ENCODE results near the gene CBX1.

The CBX1 gene

GRCh38 chr17:48122665-48123045, 21.4 kb upstream of the CBX1 start:
- no peaks in the 10 kb centered on the region for H3K79me2 ChIP-seq (ENCODE audit: control insufficient read depth, insufficient read depth, low read length)
- no peak overlapping the region for H4K5ac ChIP-seq (ENCODE audit: low read length)
- peaks cover 3% of the 10 kb centered on the region for H3K36me3 ChIP-seq (ENCODE audit: control insufficient read depth, insufficient read depth, low read length)
- H2BK15ac ChIP-seq (replicated peaks; ENCODE audit: low read depth): no peak overlapping the region
- no peak for DNase-seq
- H3K4ac ChIP-seq (ENCODE audit: low read depth, low read length): no peak overlapping the region
- no peak overlapping the region for H3K4me2 ChIP-seq (ENCODE audit: low read length)
- H3K4me3 ChIP-seq (ENCODE audit: low read length): no peak overlapping the region
- H3K79me1 ChIP-seq (ENCODE audit: low read length): no peaks in the 10 kb centered on the region
- no peak overlapping the region for H3K56ac ChIP-seq (ENCODE audit: low read length)
- no peak overlapping the region for H2BK120ac ChIP-seq (ENCODE audit: low read depth, low read length)
- H3K18ac ChIP-seq (ENCODE audit: low read length): no peak overlapping the region
- no CpG with 5 or more reads among the region's 3 CpGs for WGBS (ENCODE audit: extremely low coverage, insufficient coverage, low lambda C conversion rate)
- no peak overlapping the region for H3K27ac ChIP-seq (ENCODE audit: low read depth, low read length)
- H4K8ac ChIP-seq (ENCODE audit: low read depth, low read length): no peak overlapping the region
- no peaks in the 10 kb centered on the region for H3K27me3 ChIP-seq (ENCODE audit: insufficient read depth, low read length, poor library complexity)
- H3K4me1 ChIP-seq (ENCODE audit: control insufficient read depth, low read depth, low read length): no peaks in the 10 kb centered on the region
- no peak overlapping the region for H3K9ac ChIP-seq (ENCODE audit: low read length)
- no peak overlapping the region for H2BK5ac ChIP-seq (ENCODE audit: low read length)
- no peak overlapping the region for H3K23ac ChIP-seq (ENCODE audit: low read length)
- no peak overlapping the region for H2AK5ac ChIP-seq (ENCODE audit: low read length)

- H2BK15ac ChIP-seq (replicated peaks; ENCODE audit: low read depth): no peak overlapping the region
- no peak overlapping the region for H3K23ac ChIP-seq (ENCODE audit: low read length)
- no peak overlapping the region for H2BK120ac ChIP-seq (ENCODE audit: low read depth, low read length)
- no peak for DNase-seq
- no peak overlapping the region for H3K9ac ChIP-seq (ENCODE audit: low read length)
- H3K4me1 ChIP-seq (ENCODE audit: control insufficient read depth, low read depth, low read length): no peaks in the 10 kb centered on the region
- H2BK5ac ChIP-seq (ENCODE audit: low read length): no peak overlapping the region
- no peaks in the 10 kb centered on the region for H3K79me1 ChIP-seq (ENCODE audit: low read length)
- H3K4me3 ChIP-seq (ENCODE audit: low read length): no peak overlapping the region
- H3K79me2 ChIP-seq (ENCODE audit: control insufficient read depth, insufficient read depth, low read length): no peaks in the 10 kb centered on the region
- no peak overlapping the region for H4K5ac ChIP-seq (ENCODE audit: low read length)
- no peak overlapping the region for H4K8ac ChIP-seq (ENCODE audit: low read depth, low read length)
- H3K27me3 ChIP-seq (ENCODE audit: insufficient read depth, low read length, poor library complexity): no peaks in the 10 kb centered on the region
- H2AK5ac ChIP-seq (ENCODE audit: low read length): no peak overlapping the region
- H3K4me2 ChIP-seq (ENCODE audit: low read length): no peak overlapping the region
- H3K36me3 ChIP-seq (ENCODE audit: control insufficient read depth, insufficient read depth, low read length): peaks cover 3% of the 10 kb centered on the region
- H3K4ac ChIP-seq (ENCODE audit: low read depth, low read length): no peak overlapping the region
- H3K27ac ChIP-seq (ENCODE audit: low read depth, low read length): no peak overlapping the region
- no CpG with 5 or more reads among the region's 9 CpGs for WGBS (ENCODE audit: extremely low coverage, insufficient coverage, low lambda C conversion rate)
- H3K56ac ChIP-seq (ENCODE audit: low read length): no peak overlapping the region
- H3K18ac ChIP-seq (ENCODE audit: low read length): no peak overlapping the region
Observed at GRCh38 chr17:48121923-48122664, 20.8 kb upstream of the CBX1 start.

GRCh38 chr17:48113201-48113676, 12.0 kb upstream of the CBX1 start:
- Histone ChIP-seq H3K79me1 (ENCODE audit: low read length) (peaks cover 11% of the 10 kb centered on the region), H3K4ac (ENCODE audit: low read depth, low read length) (no peak overlapping the region), H3K56ac (ENCODE audit: low read length) (no peak overlapping the region), H2AK5ac (ENCODE audit: low read length) (no peak overlapping the region), H3K9ac (ENCODE audit: low read length) (no peak overlapping the region), H2BK15ac (replicated peaks; ENCODE audit: low read depth) (no peak overlapping the region), H3K36me3 (ENCODE audit: control insufficient read depth, insufficient read depth, low read length) (no peaks in the 10 kb centered on the region), H3K4me2 (ENCODE audit: low read length) (no peak overlapping the region), H3K79me2 (ENCODE audit: control insufficient read depth, insufficient read depth, low read length) (peaks cover 13% of the 10 kb centered on the region), H3K23ac (ENCODE audit: low read length) (no peak overlapping the region), H4K8ac (ENCODE audit: low read depth, low read length) (no peak overlapping the region), H2BK120ac (ENCODE audit: low read depth, low read length) (no peak overlapping the region), H3K27ac (ENCODE audit: low read depth, low read length) (no peak overlapping the region), H4K5ac (ENCODE audit: low read length) (no peak overlapping the region), H3K4me3 (ENCODE audit: low read length) (no peak overlapping the region), H3K4me1 (ENCODE audit: control insufficient read depth, low read depth, low read length) (no peaks in the 10 kb centered on the region), H3K18ac (ENCODE audit: low read length) (no peak overlapping the region), H3K27me3 (ENCODE audit: insufficient read depth, low read length, poor library complexity) (no peaks in the 10 kb centered on the region), H2BK5ac (ENCODE audit: low read length) (no peak overlapping the region)
- WGBS (ENCODE audit: extremely low coverage, insufficient coverage, low lambda C conversion rate): no CpG with 5 or more reads among the region's 5 CpGs
- DNase-seq: no peak

- H2AK5ac ChIP-seq (ENCODE audit: low read length): no peak overlapping the region
- H2BK15ac ChIP-seq (replicated peaks; ENCODE audit: low read depth): no peak overlapping the region
- peaks cover 11% of the 10 kb centered on the region for H3K79me1 ChIP-seq (ENCODE audit: low read length)
- H3K4ac ChIP-seq (ENCODE audit: low read depth, low read length): no peak overlapping the region
- no peak for DNase-seq
- H4K8ac ChIP-seq (ENCODE audit: low read depth, low read length): no peak overlapping the region
- H2BK120ac ChIP-seq (ENCODE audit: low read depth, low read length): no peak overlapping the region
- H3K4me2 ChIP-seq (ENCODE audit: low read length): no peak overlapping the region
- H3K36me3 ChIP-seq (ENCODE audit: control insufficient read depth, insufficient read depth, low read length): no peaks in the 10 kb centered on the region
- no peak overlapping the region for H2BK5ac ChIP-seq (ENCODE audit: low read length)
- no CpG with 5 or more reads among the region's 2 CpGs for WGBS (ENCODE audit: extremely low coverage, insufficient coverage, low lambda C conversion rate)
- no peak overlapping the region for H3K23ac ChIP-seq (ENCODE audit: low read length)
- no peak overlapping the region for H3K27ac ChIP-seq (ENCODE audit: low read depth, low read length)
- H4K5ac ChIP-seq (ENCODE audit: low read length): no peak overlapping the region
- H3K4me1 ChIP-seq (ENCODE audit: control insufficient read depth, low read depth, low read length): no peaks in the 10 kb centered on the region
- no peak overlapping the region for H3K56ac ChIP-seq (ENCODE audit: low read length)
- no peak overlapping the region for H3K9ac ChIP-seq (ENCODE audit: low read length)
- H3K27me3 ChIP-seq (ENCODE audit: insufficient read depth, low read length, poor library complexity): no peaks in the 10 kb centered on the region
- H3K18ac ChIP-seq (ENCODE audit: low read length): no peak overlapping the region
- H3K79me2 ChIP-seq (ENCODE audit: control insufficient read depth, insufficient read depth, low read length): peaks cover 13% of the 10 kb centered on the region
- no peak overlapping the region for H3K4me3 ChIP-seq (ENCODE audit: low read length)
Observed at GRCh38 chr17:48111937-48112241, 10.6 kb upstream of the CBX1 start.

GRCh38 chr17:48110761-48111160, 9.5 kb upstream of the CBX1 start:
- H2AK5ac ChIP-seq (ENCODE audit: low read length): no peak overlapping the region
- WGBS (ENCODE audit: extremely low coverage, insufficient coverage, low lambda C conversion rate): no CpG with 5 or more reads among the region's 9 CpGs
- H3K27me3 ChIP-seq (ENCODE audit: insufficient read depth, low read length, poor library complexity): no peaks in the 10 kb centered on the region
- no peak overlapping the region for H3K9ac ChIP-seq (ENCODE audit: low read length)
- H4K8ac ChIP-seq (ENCODE audit: low read depth, low read length): no peak overlapping the region
- no peak overlapping the region for H3K18ac ChIP-seq (ENCODE audit: low read length)
- H3K79me2 ChIP-seq (ENCODE audit: control insufficient read depth, insufficient read depth, low read length): peaks cover 13% of the 10 kb centered on the region
- H3K36me3 ChIP-seq (ENCODE audit: control insufficient read depth, insufficient read depth, low read length): no peaks in the 10 kb centered on the region
- H3K4ac ChIP-seq (ENCODE audit: low read depth, low read length): no peak overlapping the region
- no peaks in the 10 kb centered on the region for H3K4me1 ChIP-seq (ENCODE audit: control insufficient read depth, low read depth, low read length)
- H2BK120ac ChIP-seq (ENCODE audit: low read depth, low read length): no peak overlapping the region
- no peak overlapping the region for H3K4me2 ChIP-seq (ENCODE audit: low read length)
- H3K4me3 ChIP-seq (ENCODE audit: low read length): no peak overlapping the region
- DNase-seq: no peak
- no peak overlapping the region for H2BK15ac ChIP-seq (replicated peaks; ENCODE audit: low read depth)
- no peak overlapping the region for H3K27ac ChIP-seq (ENCODE audit: low read depth, low read length)
- peaks cover 11% of the 10 kb centered on the region for H3K79me1 ChIP-seq (ENCODE audit: low read length)
- no peak overlapping the region for H3K56ac ChIP-seq (ENCODE audit: low read length)
- H3K23ac ChIP-seq (ENCODE audit: low read length): no peak overlapping the region
- H2BK5ac ChIP-seq (ENCODE audit: low read length): no peak overlapping the region
- no peak overlapping the region for H4K5ac ChIP-seq (ENCODE audit: low read length)

Data from mesendoderm (in vitro differentiated cells).